ENCODE data around the gene LEMD2. TPM values are rescaled to one million over a fixed set of nuclear protein-coding genes. Genes with fewer than 3 reads are reported as not detected.
A peak's percentile ranks its signal among the peaks of the same experiment; 100 is the strongest.

The LEMD2 gene
- total and polyA plus RNA-seq, 2 donors (not counting 1 experiment from before 2014, with no cell fraction given) = 25.7 to 61.9 TPM

GRCh38 chr6:33740794-33741193 lies 48.1 kb downstream of the LEMD2 start:
- Histone ChIP-seq H3K36me3 (ENCODE audit: control insufficient read depth, insufficient read depth, low read length) (no peaks in the 10 kb centered on the region), H3K4me2 (ENCODE audit: extremely low read depth, insufficient read depth, low read length) (no peak overlapping the region), H3K27me3 (ENCODE audit: control insufficient read depth, insufficient read depth, low read length) (peaks cover 16% of the 10 kb centered on the region), H4K20me1 (ENCODE audit: control insufficient read depth, extremely low read depth, insufficient read depth, low read length) (no peaks in the 10 kb centered on the region), H3K4me1 (ENCODE audit: control insufficient read depth, extremely low read depth, insufficient read depth, low read length) (no peaks in the 10 kb centered on the region), H3K79me2 (ENCODE audit: control insufficient read depth, insufficient read depth, low read length) (no peaks in the 10 kb centered on the region), H3K9ac (ENCODE audit: insufficient read depth, low read length) (no peak overlapping the region), H3K9me3 (ENCODE audit: control insufficient read depth, insufficient read depth, low read depth, low read length) (no peaks in the 10 kb centered on the region), H3K27ac (ENCODE audit: insufficient read depth, low read length) (no peak overlapping the region), H3K4me3 (replicated peaks in 1 of 4; ENCODE audit: control extremely low read depth in 1 of 4, insufficient read depth in 1 of 4, low read depth in 3 of 4, low read length in 4 of 4) (no peak overlapping the region), H2AFZ (ENCODE audit: low read length) (no peak overlapping the region)
- DNase-seq (ENCODE audit: low read depth in 2 of 2) = no peak
- TF ChIP-seq, protein P1, sequence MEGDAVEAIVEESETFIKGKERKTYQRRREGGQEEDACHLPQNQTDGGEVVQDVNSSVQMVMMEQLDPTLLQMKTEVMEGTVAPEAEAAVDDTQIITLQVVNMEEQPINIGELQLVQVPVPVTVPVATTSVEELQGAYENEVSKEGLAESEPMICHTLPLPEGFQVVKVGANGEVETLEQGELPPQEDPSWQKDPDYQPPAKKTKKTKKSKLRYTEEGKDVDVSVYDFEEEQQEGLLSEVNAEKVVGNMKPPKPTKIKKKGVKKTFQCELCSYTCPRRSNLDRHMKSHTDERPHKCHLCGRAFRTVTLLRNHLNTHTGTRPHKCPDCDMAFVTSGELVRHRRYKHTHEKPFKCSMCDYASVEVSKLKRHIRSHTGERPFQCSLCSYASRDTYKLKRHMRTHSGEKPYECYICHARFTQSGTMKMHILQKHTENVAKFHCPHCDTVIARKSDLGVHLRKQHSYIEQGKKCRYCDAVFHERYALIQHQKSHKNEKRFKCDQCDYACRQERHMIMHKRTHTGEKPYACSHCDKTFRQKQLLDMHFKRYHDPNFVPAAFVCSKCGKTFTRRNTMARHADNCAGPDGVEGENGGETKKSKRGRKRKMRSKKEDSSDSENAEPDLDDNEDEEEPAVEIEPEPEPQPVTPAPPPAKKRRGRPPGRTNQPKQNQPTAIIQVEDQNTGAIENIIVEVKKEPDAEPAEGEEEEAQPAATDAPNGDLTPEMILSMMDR (conservative IDR thresholded peaks at IDR 0.05 in 1 of 2, IDR thresholded peaks at IDR 0.05 in 1 of 2; ENCODE audit: low read depth in 1 of 2, low read length in 2 of 2) = no peak
- no peak for TF ChIP-seq EZH2 (IDR thresholded peaks at IDR 0.05; ENCODE audit: low read length, missing control alignments)

DNA sequence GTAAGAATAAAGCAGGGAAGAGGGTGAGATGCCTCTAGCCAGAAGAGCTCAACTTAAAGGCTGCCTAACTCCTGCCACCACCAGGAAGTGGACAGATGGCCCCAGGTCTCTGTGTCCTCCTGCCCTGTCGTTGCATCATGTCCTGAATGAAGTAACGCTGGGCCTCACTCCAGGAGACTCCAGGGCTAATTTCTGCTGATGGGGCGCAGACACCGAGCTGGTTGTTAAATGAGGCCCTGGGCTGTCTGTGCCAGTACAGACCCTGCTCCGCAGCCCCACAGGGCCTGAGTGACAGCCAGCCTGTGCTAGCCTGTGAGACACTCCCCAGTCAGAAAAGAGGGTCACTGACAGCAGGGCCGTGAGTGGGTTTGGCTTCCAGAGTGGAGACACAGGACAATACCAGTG lies 48.7 kb downstream of the LEMD2 start:
- Histone ChIP-seq H3K9ac (ENCODE audit: insufficient read depth, low read length) (no peak overlapping the region), H2AFZ (ENCODE audit: low read length) (no peak overlapping the region), H4K20me1 (ENCODE audit: control insufficient read depth, extremely low read depth, insufficient read depth, low read length) (no peaks in the 10 kb centered on the region), H3K9me3 (ENCODE audit: control insufficient read depth, insufficient read depth, low read depth, low read length) (no peaks in the 10 kb centered on the region), H3K4me2 (ENCODE audit: extremely low read depth, insufficient read depth, low read length) (no peak overlapping the region), H3K79me2 (ENCODE audit: control insufficient read depth, insufficient read depth, low read length) (no peaks in the 10 kb centered on the region), H3K4me1 (ENCODE audit: control insufficient read depth, extremely low read depth, insufficient read depth, low read length) (no peaks in the 10 kb centered on the region), H3K27me3 (ENCODE audit: control insufficient read depth, insufficient read depth, low read length) (peaks cover 16% of the 10 kb centered on the region), H3K4me3 (replicated peaks in 1 of 4; ENCODE audit: control extremely low read depth in 1 of 4, insufficient read depth in 1 of 4, low read depth in 3 of 4, low read length in 4 of 4) (no peak overlapping the region), H3K36me3 (ENCODE audit: control insufficient read depth, insufficient read depth, low read length) (no peaks in the 10 kb centered on the region), H3K27ac (ENCODE audit: insufficient read depth, low read length) (no peak overlapping the region)
- peak in 1 of 2 donors; percentile 19 for DNase-seq (ENCODE audit: low read depth in 2 of 2)
- TF ChIP-seq EZH2 (IDR thresholded peaks at IDR 0.05; ENCODE audit: low read length, missing control alignments) = no peak
- TF ChIP-seq, protein P1 (conservative IDR thresholded peaks at IDR 0.05 in 1 of 2, IDR thresholded peaks at IDR 0.05 in 1 of 2; ENCODE audit: low read depth in 1 of 2, low read length in 2 of 2) = no peak

DNA sequence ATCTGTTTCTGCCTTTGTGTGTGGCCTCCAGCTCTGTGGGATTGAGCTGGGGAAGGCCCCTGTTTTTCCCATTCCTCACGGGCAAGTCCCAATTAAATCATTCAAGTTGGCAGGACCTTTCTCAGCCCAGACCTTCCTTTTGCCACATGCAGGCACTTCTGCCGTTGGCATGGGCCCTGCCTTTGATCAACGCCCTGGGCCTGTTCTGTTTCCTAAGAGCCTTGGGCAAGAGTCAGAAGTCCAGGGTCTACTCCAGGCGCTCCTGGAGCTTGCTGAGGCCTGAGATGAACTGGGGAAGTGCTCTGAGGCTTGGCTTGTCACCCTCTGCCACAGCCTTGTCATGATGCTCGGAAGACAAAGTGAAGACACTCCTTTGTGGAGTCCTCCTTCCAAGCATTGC lies 49.4 kb downstream of the LEMD2 start:
- Histone ChIP-seq H2AFZ (ENCODE audit: low read length) (no peak overlapping the region), H3K4me1 (ENCODE audit: control insufficient read depth, extremely low read depth, insufficient read depth, low read length) (no peaks in the 10 kb centered on the region), H3K4me2 (ENCODE audit: extremely low read depth, insufficient read depth, low read length) (no peak overlapping the region), H3K79me2 (ENCODE audit: control insufficient read depth, insufficient read depth, low read length) (no peaks in the 10 kb centered on the region), H3K27me3 (ENCODE audit: control insufficient read depth, insufficient read depth, low read length) (peaks cover 16% of the 10 kb centered on the region), H3K9me3 (ENCODE audit: control insufficient read depth, insufficient read depth, low read depth, low read length) (no peaks in the 10 kb centered on the region), H3K9ac (ENCODE audit: insufficient read depth, low read length) (no peak overlapping the region), H4K20me1 (ENCODE audit: control insufficient read depth, extremely low read depth, insufficient read depth, low read length) (no peaks in the 10 kb centered on the region), H3K27ac (ENCODE audit: insufficient read depth, low read length) (no peak overlapping the region), H3K36me3 (ENCODE audit: control insufficient read depth, insufficient read depth, low read length) (no peaks in the 10 kb centered on the region), H3K4me3 (replicated peaks in 1 of 4; ENCODE audit: control extremely low read depth in 1 of 4, insufficient read depth in 1 of 4, low read depth in 3 of 4, low read length in 4 of 4) (no peak overlapping the region)
- no peak for DNase-seq (ENCODE audit: low read depth in 2 of 2)
- TF ChIP-seq EZH2 (IDR thresholded peaks at IDR 0.05; ENCODE audit: low read length, missing control alignments) = no peak
- TF ChIP-seq, protein P1 (conservative IDR thresholded peaks at IDR 0.05 in 1 of 2, IDR thresholded peaks at IDR 0.05 in 1 of 2; ENCODE audit: low read depth in 1 of 2, low read length in 2 of 2) = no peak
